IMR-90 (cell line): ENCODE measurements around the gene JAK1. TPM values are rescaled to one million over a fixed set of nuclear protein-coding genes. Genes with fewer than 3 reads are reported as not detected.

Source experiments
- ATAC-seq: fragments of 200-7000 bp; cut with Tn5 transposase; 2 replicates; pipeline ENCODE4 v1.9.1; 2020; ENCODE audit warnings: low read depth, mild to moderate bottlenecking, moderate library complexity
- BruUV-seq: library from RNA; stranded (reverse); fragments of 400-500 nt; replicated peaks from 2 replicates; lab custom pipeline; 2021; lab: Mats Ljungman, UMichigan
- CTCF ChIA-PET: fragments of 300-600 bp; formaldehyde crosslinking; extraction: SDS; loops from one replicate; lab custom pipeline; 2021; ENCODE audit warnings: antibody characterized with exemption; lab: Yijun Ruan, JAX
- POLR2A ChIA-PET: fragments of 300-600 bp; sonication (Branson Sonifier 250); formaldehyde crosslinking; loops from one replicate; lab custom pipeline; 2022; ENCODE audit warnings: antibody characterized with exemption; ENCODE audit not compliant: unreplicated experiment; lab: Charles Lee
- DNase-seq: peaks from one replicate; pipeline ENCODE4 v3.0.0; 2013
- H2AFZ ChIP-seq: replicated peaks from 2 replicates; pipeline ENCODE3; 2013; ENCODE audit warnings: low read length, mild to moderate bottlenecking; ENCODE audit not compliant: poor library complexity
- H2AK5ac ChIP-seq: 2 replicates; pipeline ENCODE4 v1.6.1; 2013; ENCODE audit warnings: low read depth, low read length, inconsistent platforms
- H2AK9ac ChIP-seq: replicated peaks from 2 replicates; pipeline ENCODE3; 2013; ENCODE audit warnings: mild to moderate bottlenecking, low read depth, low read length, moderate library complexity; ENCODE audit not compliant: poor library complexity
- H2BK120ac ChIP-seq: 2 replicates; pipeline ENCODE4 v1.6.1; 2013; ENCODE audit warnings: low read depth, low read length, inconsistent platforms
- H2BK15ac ChIP-seq: 3 replicates; pipeline ENCODE4 v1.6.1; 2013; ENCODE audit warnings: low read depth, low read length, inconsistent platforms
- H2BK20ac ChIP-seq: 2 replicates; pipeline ENCODE4 v1.6.1; 2013; ENCODE audit warnings: low read depth, mild to moderate bottlenecking, inconsistent platforms, low read length, moderate library complexity
- H2BK5ac ChIP-seq: 2 replicates; pipeline ENCODE4 v1.6.1; 2013; ENCODE audit warnings: mild to moderate bottlenecking, low read depth, low read length, inconsistent platforms; ENCODE audit not compliant: poor library complexity, severe bottlenecking
- H3K14ac ChIP-seq: replicated peaks from 2 replicates; pipeline ENCODE4 v1.6.1; 2013; ENCODE audit warnings: low read depth, low read length, inconsistent platforms
- H3K18ac ChIP-seq: 2 replicates; pipeline ENCODE4 v1.6.1; 2013; ENCODE audit warnings: low read depth, low read length, control low read depth
- H3K23ac ChIP-seq: 2 replicates; pipeline ENCODE4 v1.6.1; 2013; ENCODE audit warnings: low read depth, low read length, inconsistent platforms
- H3K27ac ChIP-seq: 2 replicates; pipeline ENCODE4 v1.5.1; 2013; ENCODE audit warnings: mild to moderate bottlenecking, control low read depth, low read length; ENCODE audit not compliant: insufficient read depth
- H3K27me3 ChIP-seq: 2 replicates; pipeline ENCODE4 v1.6.1; 2013; ENCODE audit warnings: low read length; ENCODE audit not compliant: control insufficient read depth, insufficient read depth
- H3K36me3 ChIP-seq: 2 replicates; pipeline ENCODE4 v1.6.1; 2013; ENCODE audit warnings: low read length, mixed read lengths; ENCODE audit not compliant: control insufficient read depth, insufficient read depth
- H3K4ac ChIP-seq: 2 replicates; pipeline ENCODE4 v1.6.1; 2013; ENCODE audit warnings: low read depth, low read length, inconsistent platforms
- H3K4me1 ChIP-seq: 2 replicates; pipeline ENCODE4 v1.6.1; 2013; ENCODE audit warnings: low read length, mixed read lengths; ENCODE audit not compliant: control insufficient read depth, insufficient read depth
- H3K4me2 ChIP-seq: 2 replicates; pipeline ENCODE4 v1.6.1; 2013; ENCODE audit warnings: low read depth, mild to moderate bottlenecking, control low read depth, low read length, moderate library complexity
- H3K4me3 ChIP-seq: 2 replicates; pipeline ENCODE4 v1.5.1; 2013; ENCODE audit warnings: low read depth, mild to moderate bottlenecking, control low read depth, low read length, moderate library complexity; ENCODE audit not compliant: insufficient read depth
- H3K56ac ChIP-seq: 2 replicates; pipeline ENCODE4 v1.6.1; 2013; ENCODE audit warnings: low read length, inconsistent platforms; ENCODE audit not compliant: insufficient read depth; ENCODE audit errors: extremely low read depth
- H3K79me1 ChIP-seq, 2 experiments: 2 replicates each; pipeline ENCODE4 v1.6.1; 2013; ENCODE audit warnings: low read length in 2 of 2, inconsistent platforms in 1 of 2, low read depth in 1 of 2
- H3K9ac ChIP-seq: 2 replicates; pipeline ENCODE4 v1.6.1; 2013; ENCODE audit warnings: low read depth, low read length, control low read depth
- H3K9me1 ChIP-seq: 2 replicates; pipeline ENCODE4 v1.6.1; 2013; ENCODE audit warnings: low read length, inconsistent platforms; ENCODE audit not compliant: insufficient read depth
- H3K9me3 ChIP-seq: 2 replicates; pipeline ENCODE4 v1.6.1; 2013; ENCODE audit warnings: low read length; ENCODE audit not compliant: control insufficient read depth, insufficient read depth
- H4K20me1 ChIP-seq: 2 replicates; pipeline ENCODE4 v1.6.1; 2013; ENCODE audit warnings: low read length, inconsistent platforms; ENCODE audit not compliant: insufficient read depth
- H4K5ac ChIP-seq: 2 replicates; pipeline ENCODE4 v1.6.1; 2013; ENCODE audit warnings: mild to moderate bottlenecking, low read depth, low read length, control low read depth
- H4K8ac ChIP-seq, 2 experiments: 2 replicates each; pipeline ENCODE4 v1.6.1; 2013; ENCODE audit warnings: low read depth in 2 of 2, low read length in 2 of 2, control low read depth in 1 of 2, inconsistent platforms in 1 of 2
- H4K91ac ChIP-seq: 2 replicates; pipeline ENCODE4 v1.6.1; 2013; ENCODE audit warnings: low read depth, low read length, inconsistent platforms; ENCODE audit not compliant: insufficient read depth
- CEBPB ChIP-seq: IDR thresholded peaks from 2 replicates; pipeline ENCODE4 v1.6.1; 2012; ENCODE audit warnings: low read depth, low read length, improper control_type of control experiment
- FOS ChIP-seq: fragments of 150-350 bp; IDR thresholded peaks from 2 replicates; pipeline ENCODE4 v1.6.1; 2016; ENCODE audit warnings: low read depth, low read length
- MAFK ChIP-seq: IDR thresholded peaks from 2 replicates; pipeline ENCODE4 v1.6.1; 2012; ENCODE audit warnings: low read depth, low read length, improper control_type of control experiment
- MAZ ChIP-seq: IDR thresholded peaks from 2 replicates; pipeline ENCODE4 v1.6.1; 2012; ENCODE audit warnings: low read depth, mild to moderate bottlenecking, low read length, improper control_type of control experiment, moderate library complexity, borderline replicate concordance
- POLR2A ChIP-seq: IDR thresholded peaks from 2 replicates; pipeline ENCODE4 v1.6.1; 2012; ENCODE audit warnings: mild to moderate bottlenecking, low read depth, low read length
- RAD21 ChIP-seq: IDR thresholded peaks from 2 replicates; pipeline ENCODE4 v1.6.1; 2012; ENCODE audit warnings: low read length, improper control_type of control experiment
- RCOR1 ChIP-seq: IDR thresholded peaks from 2 replicates; pipeline ENCODE4 v1.6.1; 2012; ENCODE audit warnings: mild to moderate bottlenecking, low read length, improper control_type of control experiment; ENCODE audit not compliant: insufficient replicate concordance
- WGBS, 2 experiments: methylation state at CpG; one replicate each; pipeline versions ENCODE4 v1.1.5 to v1.1.7; 2013; ENCODE audit warnings: missing lambda C conversion rate in 2 of 2; ENCODE audit not compliant: insufficient read length in 1 of 2; ENCODE audit errors: extremely low coverage in 2 of 2; 5-methylcytosine and 5-hydroxymethylcytosine counted together
- dilution Hi-C: fragments of 300-500 bp; cut with HindIII; formaldehyde crosslinking; loops from one replicate; pipeline ENCODE4 v1.14.3; 2018; ENCODE audit warnings: low sequenced_read_pairs; ENCODE audit not compliant: unreplicated experiment
- in situ Hi-C: fragments of 300-500 bp; cut with MboI; formaldehyde crosslinking; loops from 3 replicates; pipeline ENCODE4 v1.14.3; 2019; ENCODE audit warnings: low sequenced_read_pairs, inconsistent platforms, mixed read lengths
- intact Hi-C: fragments of 100-400 bp; cut with micrococcal nuclease; formaldehyde crosslinking; loops from 2 replicates; pipeline ENCODE4 v1.10.0; 2022
- polyA plus RNA-seq, 3 experiments: library from polyadenylated mRNA; depleted of rRNA; stranded (reverse); fragments of >200 nt; gene quantifications; 2 replicates each; pipeline ENCODE4 v1.2.3, GENCODE V29; 2012; ENCODE audit warnings: low replicate concordance in 1 of 3
- total RNA-seq: library from RNA; depleted of rRNA; stranded (reverse); fragments of >200 nt; gene quantifications from 2 replicates; pipeline ENCODE4 v1.2.3, GENCODE V29; 2012
- TF ChIP-seq, protein P1 (sequence below): fragments of 150-350 bp; IDR thresholded peaks from 2 replicates; pipeline ENCODE4 v1.6.1; 2016; ENCODE audit warnings: low read depth, mild to moderate bottlenecking, low read length, moderate library complexity, borderline replicate concordance

Gene JAK1
- total and polyA plus RNA-seq, 2 of the 4 experiments (the other 2 are of a cell fraction) = 76.9 to 103 TPM

GRCh38 chr1:64836802-64837201 is 129.5 kb downstream of the JAK1 start:
- Histone ChIP-seq H3K4me3 (no peak overlapping the region), H3K9ac (no peak overlapping the region), H4K8ac (no peak overlapping the region), H2AK9ac (no peak overlapping the region), H3K14ac (no peak overlapping the region), H2BK15ac (no peak overlapping the region), H4K20me1 (no peaks in the 10 kb centered on the region), H3K9me1 (peaks cover 3% of the 10 kb centered on the region; the same call in 1 of the 2 replicates), H2BK120ac (no peak overlapping the region), H3K56ac (no peak overlapping the region), H3K23ac (no peak overlapping the region), H3K4me1 (0 out of 2 replicates have a peak, but pooled peaks cover 2% of the 10 kb centered on the region), H2BK20ac (no peak overlapping the region), H4K5ac (no peak overlapping the region), H3K79me1 (no peaks in the 10 kb centered on the region), H4K91ac (no peak overlapping the region), H3K36me3 (peaks cover 57% of the 10 kb centered on the region), H3K27ac (no peak overlapping the region), H3K27me3 (no peaks in the 10 kb centered on the region), H2BK5ac (no peak overlapping the region), H2AFZ (no peak overlapping the region), H3K4ac (no peak overlapping the region), H2AK5ac (no peak overlapping the region), H3K18ac (no peak overlapping the region), H3K9me3 (no peaks in the 10 kb centered on the region), H3K4me2 (no peak overlapping the region)
- ChIA-PET CTCF (interaction anchor here (0.6 kb wide), 1 partner anchor 143 kb away, joined by 4 read pairs; no protein-coding TSS in a partner anchor), POLR2A (no interaction called here)
- dilution Hi-C loops (no loop called here), in situ Hi-C loops (no loop called here), intact Hi-C loops (no loop called here)
- TF ChIP-seq MAFK (no peak), RCOR1 (no peak), RAD21 (no peak), FOS (no peak), MAZ (no peak), CEBPB (no peak), POLR2A (no peak)
- TF ChIP-seq, protein P1, sequence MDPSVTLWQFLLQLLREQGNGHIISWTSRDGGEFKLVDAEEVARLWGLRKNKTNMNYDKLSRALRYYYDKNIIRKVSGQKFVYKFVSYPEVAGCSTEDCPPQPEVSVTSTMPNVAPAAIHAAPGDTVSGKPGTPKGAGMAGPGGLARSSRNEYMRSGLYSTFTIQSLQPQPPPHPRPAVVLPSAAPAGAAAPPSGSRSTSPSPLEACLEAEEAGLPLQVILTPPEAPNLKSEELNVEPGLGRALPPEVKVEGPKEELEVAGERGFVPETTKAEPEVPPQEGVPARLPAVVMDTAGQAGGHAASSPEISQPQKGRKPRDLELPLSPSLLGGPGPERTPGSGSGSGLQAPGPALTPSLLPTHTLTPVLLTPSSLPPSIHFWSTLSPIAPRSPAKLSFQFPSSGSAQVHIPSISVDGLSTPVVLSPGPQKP = no peak
- ATAC-seq (no peak), DNase-seq (no peak)
- 100% methylated on average over 4 of the region's 8 CpGs; no CpG with 5 or more reads in 1 of the 2 experiments for WGBS, 2 experiments
- BruUV-seq = no TSS peak
